ENCODE measurements around the gene LBR.
A peak's percentile ranks its signal among the peaks of the same experiment; 100 is the strongest.

The LBR gene

GRCh38 chr1:225458222-225458631 is 30.4 kb upstream of the LBR start:
- TF ChIP-seq ISL1 (CRISPR knock-in tag; IDR thresholded peaks at IDR 0.05) (no peak), CSRNP3 (CRISPR knock-in tag; IDR thresholded peaks at IDR 0.05) (no peak), ZNF565 (CRISPR knock-in tag; conservative IDR thresholded peaks at IDR 0.05; ENCODE audit: low read depth) (no peak), ZC3H10 (CRISPR knock-in tag; IDR thresholded peaks at IDR 0.05) (no peak), GLIS3 (CRISPR knock-in tag; IDR thresholded peaks at IDR 0.05) (no peak), POU6F1 (CRISPR knock-in tag; IDR thresholded peaks at IDR 0.05; ENCODE audit: borderline replicate concordance, low read depth) (no peak), RARB (CRISPR knock-in tag; IDR thresholded peaks at IDR 0.05) (no peak), TCF4 (CRISPR knock-in tag; IDR thresholded peaks at IDR 0.05; ENCODE audit: borderline replicate concordance) (no peak), PPARA (CRISPR knock-in tag; IDR thresholded peaks at IDR 0.05; ENCODE audit: borderline replicate concordance) (no peak), TOX (CRISPR knock-in tag; IDR thresholded peaks at IDR 0.05; ENCODE audit: borderline replicate concordance) (no peak)
- ATAC-seq = no peak

GRCh38 chr1:225454733-225455132 is 26.9 kb upstream of the LBR start:
- ATAC-seq = peak; percentile 88
- TF ChIP-seq CSRNP3 (CRISPR knock-in tag; IDR thresholded peaks at IDR 0.05) (no peak), TCF4 (CRISPR knock-in tag; IDR thresholded peaks at IDR 0.05; ENCODE audit: borderline replicate concordance) (no peak), PATZ1 (CRISPR knock-in tag; IDR thresholded peaks at IDR 0.05; ENCODE audit: borderline replicate concordance) (no peak), PPARA (CRISPR knock-in tag; IDR thresholded peaks at IDR 0.05; ENCODE audit: borderline replicate concordance) (no peak), TSHZ2 (CRISPR knock-in tag; IDR thresholded peaks at IDR 0.05) (no peak), ESRRG (CRISPR knock-in tag; IDR thresholded peaks at IDR 0.05) (no peak), ZFP30 (CRISPR knock-in tag; IDR thresholded peaks at IDR 0.05) (no peak), ISL1 (CRISPR knock-in tag; IDR thresholded peaks at IDR 0.05) (no peak), CSDC2 (CRISPR knock-in tag; IDR thresholded peaks at IDR 0.05) (no peak), ARNTL (CRISPR knock-in tag; IDR thresholded peaks at IDR 0.05; ENCODE audit: borderline replicate concordance, low read depth) (no peak), RARB (CRISPR knock-in tag; IDR thresholded peaks at IDR 0.05) (no peak), BACH2 (CRISPR knock-in tag; IDR thresholded peaks at IDR 0.05; ENCODE audit: borderline replicate concordance) (no peak), SNAI2 (CRISPR knock-in tag; IDR thresholded peaks at IDR 0.05) (no peak), ZC3H10 (CRISPR knock-in tag; IDR thresholded peaks at IDR 0.05) (no peak), TOX (CRISPR knock-in tag; IDR thresholded peaks at IDR 0.05; ENCODE audit: borderline replicate concordance) (no peak), CREB5 (CRISPR knock-in tag; IDR thresholded peaks at IDR 0.05; ENCODE audit: low read depth) (no peak), POU6F1 (CRISPR knock-in tag; IDR thresholded peaks at IDR 0.05; ENCODE audit: borderline replicate concordance, low read depth) (no peak), ZNF8 (CRISPR knock-in tag; IDR thresholded peaks at IDR 0.05) (no peak), ZNF565 (CRISPR knock-in tag; conservative IDR thresholded peaks at IDR 0.05; ENCODE audit: low read depth) (no peak)
